Neural progenitor cell (in vitro differentiated cells): ENCODE data around the gene TXNRD1. TPM values are rescaled to one million over a fixed set of nuclear protein-coding genes. Genes with fewer than 3 reads are reported as not detected.

Experiments used
- DNase-seq: peaks from one replicate; pipeline ENCODE4 v3.0.0-alpha.2; 2016; ENCODE audit warnings: low spot score
- H2AFZ ChIP-seq: fragments of 200-600 bp; sonication (generic); replicated peaks from 2 replicates; pipeline ENCODE4 v1.6.1; 2016; ENCODE audit warnings: antibody characterized with exemption
- H3F3A ChIP-seq: fragments of 200-600 bp; sonication (generic); 2 replicates; pipeline ENCODE4 v1.6.1; 2016; ENCODE audit warnings: antibody characterized with exemption, low read depth
- H3K27ac ChIP-seq: fragments of 200-600 bp; sonication (generic); 2 replicates; pipeline ENCODE4 v1.5.1; 2016; ENCODE audit warnings: mild to moderate bottlenecking
- H3K27me3 ChIP-seq: fragments of 200-600 bp; sonication (generic); 2 replicates; pipeline ENCODE4 v1.6.1; 2016; ENCODE audit warnings: mild to moderate bottlenecking, moderate library complexity
- H3K36me3 ChIP-seq: fragments of 200-600 bp; sonication (generic); 2 replicates; pipeline ENCODE4 v1.5.1; 2016
- H3K4me1 ChIP-seq: fragments of 200-600 bp; sonication (generic); 2 replicates; pipeline ENCODE4 v1.6.1; 2016; ENCODE audit warnings: mixed run types
- H3K4me2 ChIP-seq: fragments of 200-600 bp; sonication (generic); 2 replicates; pipeline ENCODE4 v1.6.1; 2016
- H3K4me3 ChIP-seq: fragments of 200-600 bp; sonication (generic); 2 replicates; pipeline ENCODE4 v1.5.1; 2016
- H3K79me2 ChIP-seq: fragments of 200-600 bp; sonication (generic); 2 replicates; pipeline ENCODE4 v1.6.1; 2016; ENCODE audit warnings: low read depth
- H3K9ac ChIP-seq: fragments of 200-600 bp; sonication (generic); 2 replicates; pipeline ENCODE4 v1.6.1; 2016
- H3K9me3 ChIP-seq: fragments of 200-600 bp; sonication (generic); 2 replicates; pipeline ENCODE4 v1.5.1; 2016; ENCODE audit warnings: low read depth
- H4K20me1 ChIP-seq: fragments of 200-600 bp; sonication (generic); 2 replicates; pipeline ENCODE4 v1.6.1; 2016; ENCODE audit warnings: low read depth
- H3K27ac Mint-ChIP-seq: 3 replicates; pipeline ENCODE4 v1.8.0; 2021; ENCODE audit warnings: mixed read lengths
- H3K27me3 Mint-ChIP-seq: 2 replicates; pipeline ENCODE4 v1.8.0; 2022; ENCODE audit warnings: low read depth, mild to moderate bottlenecking, inconsistent platforms, moderate library complexity, mixed read lengths; ENCODE audit not compliant: insufficient read depth
- H3K36me3 Mint-ChIP-seq: 3 replicates; pipeline ENCODE4 v1.8.0; 2021; ENCODE audit warnings: mixed read lengths
- H3K4me1 Mint-ChIP-seq: 3 replicates; pipeline ENCODE4 v1.8.0; 2021; ENCODE audit warnings: mixed read lengths
- H3K4me3 Mint-ChIP-seq: 3 replicates; pipeline ENCODE4 v1.8.0; 2021; ENCODE audit warnings: mild to moderate bottlenecking, moderate library complexity, mixed read lengths
- H3K9me3 Mint-ChIP-seq: 3 replicates; pipeline ENCODE4 v1.8.0; 2020; ENCODE audit warnings: mixed read lengths
- CTCF ChIP-seq: fragments of 200-600 bp; sonication (generic); IDR thresholded peaks from 2 replicates; pipeline ENCODE4 v1.5.1; 2017; ENCODE audit warnings: antibody characterized with exemption, mild to moderate bottlenecking
- EZH2 ChIP-seq: fragments of 200-600 bp; sonication (generic); IDR thresholded peaks from 2 replicates; pipeline ENCODE4 v1.6.1; 2017; ENCODE audit warnings: antibody characterized with exemption, mild to moderate bottlenecking, moderate library complexity
- EZH2phosphoT487 ChIP-seq: fragments of 200-600 bp; sonication (generic); IDR thresholded peaks from 2 replicates; pipeline ENCODE4 v1.6.1; 2017; ENCODE audit warnings: antibody characterized with exemption
- total RNA-seq: library from RNA; depleted of rRNA; stranded (reverse); fragments of >200 nt; gene quantifications from 2 replicates; pipeline ENCODE4 v1.2.3, GENCODE V29; 2015; ENCODE audit warnings: low replicate concordance

The TXNRD1 gene
- total RNA-seq, 1 donor from 2014 or later, result 99.8 TPM

- no peaks in the 10 kb centered on the region for H3K4me1 Mint-ChIP-seq
- Histone ChIP-seq H3K4me1 (no peaks in the 10 kb centered on the region), H3K36me3 (peaks cover 8% of the 10 kb centered on the region), H3K27me3 (no peaks in the 10 kb centered on the region), H3F3A (no peaks in the 10 kb centered on the region), H3K79me2 (peaks cover 5% of the 10 kb centered on the region), H4K20me1 (peaks cover 3% of the 10 kb centered on the region), H3K4me2 (no peak overlapping the region), H2AFZ (no peak overlapping the region), H3K27ac (no peak overlapping the region), H3K4me3 (no peak overlapping the region), H3K9me3 (no peaks in the 10 kb centered on the region), H3K9ac (no peak overlapping the region)
- TF ChIP-seq EZH2 (no peak), EZH2phosphoT487 (no peak), CTCF (no peak)
- DNase-seq, result no peak
- no peaks in the 10 kb centered on the region for H3K27me3 Mint-ChIP-seq
- no peak overlapping the region for H3K4me3 Mint-ChIP-seq
- peaks cover 27% of the 10 kb centered on the region for H3K36me3 Mint-ChIP-seq
- H3K27ac Mint-ChIP-seq, result no peak overlapping the region
- H3K9me3 Mint-ChIP-seq, result no peaks in the 10 kb centered on the region
Measured at GRCh38 chr12:104348283-104348993, 132.9 kb downstream of the TXNRD1 start.

DNA sequence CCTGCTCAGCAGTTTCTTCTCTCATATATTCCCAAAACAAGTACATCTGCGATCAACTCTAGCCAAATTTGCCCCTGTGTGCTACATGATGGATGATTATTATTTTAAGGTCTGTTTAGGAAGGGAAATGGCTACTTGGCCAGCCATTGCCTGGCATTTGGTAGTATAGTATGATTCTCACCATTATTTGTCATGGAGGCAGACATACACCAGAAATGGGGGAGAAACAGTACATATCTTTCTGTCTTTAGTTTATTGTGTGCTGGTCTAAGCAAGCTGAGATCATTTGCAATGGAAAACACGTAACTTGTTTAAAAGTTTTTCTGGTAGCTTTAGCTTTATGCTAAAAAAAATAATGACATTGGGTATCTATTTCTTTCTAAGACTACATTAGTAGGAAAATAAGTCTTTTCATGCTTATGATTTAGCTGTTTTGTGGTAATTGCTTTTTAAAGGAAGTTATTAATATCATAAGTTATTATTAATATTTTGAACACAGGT lies 133.5 kb downstream of the TXNRD1 start:
- Histone ChIP-seq H3K27ac (no peak overlapping the region), H3K4me3 (no peak overlapping the region), H3K9me3 (no peaks in the 10 kb centered on the region), H3K27me3 (no peaks in the 10 kb centered on the region), H3K4me2 (no peak overlapping the region), H3K4me1 (no peaks in the 10 kb centered on the region), H2AFZ (no peak overlapping the region), H3F3A (no peaks in the 10 kb centered on the region), H3K9ac (no peak overlapping the region), H4K20me1 (peaks cover 3% of the 10 kb centered on the region), H3K36me3 (peaks cover 8% of the 10 kb centered on the region), H3K79me2 (peaks cover 5% of the 10 kb centered on the region)
- no peaks in the 10 kb centered on the region for H3K4me1 Mint-ChIP-seq
- H3K36me3 Mint-ChIP-seq, result peaks cover 26% of the 10 kb centered on the region
- no peak for TF ChIP-seq EZH2
- TF ChIP-seq EZH2phosphoT487, result no peak
- TF ChIP-seq CTCF, result no peak
- H3K4me3 Mint-ChIP-seq, result no peak overlapping the region
- H3K27ac Mint-ChIP-seq, result no peak overlapping the region
- no peak for DNase-seq
- H3K9me3 Mint-ChIP-seq, result no peaks in the 10 kb centered on the region
- H3K27me3 Mint-ChIP-seq, result no peaks in the 10 kb centered on the region

GRCh38 chr12:104350211-104351056 lies 134.9 kb downstream of the TXNRD1 start:
- Histone ChIP-seq H3K4me2 (no peak overlapping the region), H3K27me3 (no peaks in the 10 kb centered on the region), H3K9me3 (no peaks in the 10 kb centered on the region), H3K36me3 (peaks cover 8% of the 10 kb centered on the region), H3K4me1 (no peaks in the 10 kb centered on the region), H4K20me1 (peaks cover 3% of the 10 kb centered on the region), H3K9ac (no peak overlapping the region), H3K27ac (no peak overlapping the region), H3K4me3 (no peak overlapping the region), H3K79me2 (no peaks in the 10 kb centered on the region), H3F3A (no peaks in the 10 kb centered on the region), H2AFZ (no peak overlapping the region)
- no peak for DNase-seq
- no peaks in the 10 kb centered on the region for H3K4me1 Mint-ChIP-seq
- H3K27me3 Mint-ChIP-seq, result peaks cover 2% of the 10 kb centered on the region
- no peak for TF ChIP-seq EZH2
- no peak for TF ChIP-seq EZH2phosphoT487
- TF ChIP-seq CTCF, result no peak
- no peaks in the 10 kb centered on the region for H3K9me3 Mint-ChIP-seq
- no peak overlapping the region for H3K4me3 Mint-ChIP-seq
- H3K36me3 Mint-ChIP-seq, result peaks cover 25% of the 10 kb centered on the region
- no peak overlapping the region for H3K27ac Mint-ChIP-seq
